C4-2B (cell line): ENCODE results near the gene GPR32.
"Not testable (repeated sequence)": the region's sequence is repeated elsewhere in the genome, so short reads cannot be mapped to it uniquely, and the experiment has no call there.

Experiments used
- H3K27ac ChIP-seq: fragments of 450-650 bp; 2 replicates; pipeline ENCODE4 v1.5.1; 2017
- ZFX ChIP-seq: fragments of 450-650 bp; IDR thresholded peaks from 2 replicates; pipeline ENCODE4 v1.6.1; 2017
- TF ChIP-seq, protein P1 (sequence below): fragments of 450-650 bp; conservative IDR thresholded peaks from 2 replicates; pipeline ENCODE4 v1.5.1; 2017; ENCODE audit warnings: mild to moderate bottlenecking

Gene GPR32

DNA sequence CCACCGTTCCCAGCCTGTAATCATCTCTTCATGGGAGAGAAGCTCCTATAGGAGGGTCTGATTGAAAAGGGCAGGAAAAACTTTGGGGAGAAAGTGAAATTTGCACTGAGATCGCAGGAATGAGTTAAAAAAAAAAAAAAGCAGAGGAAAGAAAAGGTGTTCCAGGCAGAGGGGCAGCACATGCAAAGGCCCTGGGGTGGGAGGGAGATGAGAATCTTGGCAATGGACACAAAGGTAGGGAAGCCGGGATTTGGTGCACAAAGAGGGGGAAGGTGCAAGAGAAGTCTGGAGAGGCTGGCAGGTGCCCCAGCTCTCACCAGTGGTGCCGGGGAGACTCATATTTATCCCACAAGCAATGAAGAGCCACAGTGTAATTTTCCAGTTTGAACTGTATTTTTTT lies 16.4 kb upstream of the GPR32 start:
- TF ChIP-seq ZFX, result no peak
- TF ChIP-seq, protein P1, sequence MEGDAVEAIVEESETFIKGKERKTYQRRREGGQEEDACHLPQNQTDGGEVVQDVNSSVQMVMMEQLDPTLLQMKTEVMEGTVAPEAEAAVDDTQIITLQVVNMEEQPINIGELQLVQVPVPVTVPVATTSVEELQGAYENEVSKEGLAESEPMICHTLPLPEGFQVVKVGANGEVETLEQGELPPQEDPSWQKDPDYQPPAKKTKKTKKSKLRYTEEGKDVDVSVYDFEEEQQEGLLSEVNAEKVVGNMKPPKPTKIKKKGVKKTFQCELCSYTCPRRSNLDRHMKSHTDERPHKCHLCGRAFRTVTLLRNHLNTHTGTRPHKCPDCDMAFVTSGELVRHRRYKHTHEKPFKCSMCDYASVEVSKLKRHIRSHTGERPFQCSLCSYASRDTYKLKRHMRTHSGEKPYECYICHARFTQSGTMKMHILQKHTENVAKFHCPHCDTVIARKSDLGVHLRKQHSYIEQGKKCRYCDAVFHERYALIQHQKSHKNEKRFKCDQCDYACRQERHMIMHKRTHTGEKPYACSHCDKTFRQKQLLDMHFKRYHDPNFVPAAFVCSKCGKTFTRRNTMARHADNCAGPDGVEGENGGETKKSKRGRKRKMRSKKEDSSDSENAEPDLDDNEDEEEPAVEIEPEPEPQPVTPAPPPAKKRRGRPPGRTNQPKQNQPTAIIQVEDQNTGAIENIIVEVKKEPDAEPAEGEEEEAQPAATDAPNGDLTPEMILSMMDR, result no peak
- no peak overlapping the region for H3K27ac ChIP-seq

DNA sequence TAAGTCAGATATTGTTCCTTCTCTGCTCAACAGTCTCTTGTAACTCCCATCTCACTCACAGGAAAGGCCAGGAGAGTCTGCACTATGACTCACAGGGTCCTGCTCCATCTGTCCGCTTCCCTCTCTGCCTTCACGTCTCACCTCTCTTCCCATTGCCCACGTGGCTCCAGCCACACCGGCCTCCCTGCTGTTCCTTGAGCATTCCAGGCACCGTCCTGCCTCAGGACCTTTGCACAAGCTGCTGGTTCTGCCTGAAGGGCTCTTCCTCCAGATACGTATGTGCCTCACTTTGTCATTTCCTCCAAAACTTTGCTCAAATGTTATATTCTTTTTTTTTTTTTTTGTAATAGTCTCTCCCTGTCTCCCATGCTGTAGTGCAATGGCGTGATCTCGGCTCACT lies 14.0 kb upstream of the GPR32 start:
- not testable (repeated sequence) for H3K27ac ChIP-seq

DNA sequence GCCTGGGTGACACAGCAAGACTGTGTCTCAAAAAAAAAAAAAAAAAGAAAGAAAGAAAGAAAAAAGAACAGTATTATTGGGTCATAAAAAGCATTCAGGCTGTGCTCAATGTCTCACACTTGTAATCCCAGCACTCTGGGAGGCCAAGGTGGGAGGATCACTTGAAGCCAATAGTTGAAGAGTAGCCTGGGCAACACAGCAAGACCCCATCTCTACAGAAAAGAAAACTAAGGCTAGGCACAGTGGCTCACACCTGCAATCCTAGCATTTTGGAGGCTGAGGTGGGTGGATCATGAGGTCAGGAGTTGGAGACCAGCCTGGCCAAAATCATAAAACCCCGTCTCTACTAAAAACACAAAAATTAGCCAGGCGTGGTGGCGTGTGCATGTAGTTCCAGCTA lies 12.6 kb upstream of the GPR32 start:
- H3K27ac ChIP-seq, result not testable (repeated sequence)

DNA sequence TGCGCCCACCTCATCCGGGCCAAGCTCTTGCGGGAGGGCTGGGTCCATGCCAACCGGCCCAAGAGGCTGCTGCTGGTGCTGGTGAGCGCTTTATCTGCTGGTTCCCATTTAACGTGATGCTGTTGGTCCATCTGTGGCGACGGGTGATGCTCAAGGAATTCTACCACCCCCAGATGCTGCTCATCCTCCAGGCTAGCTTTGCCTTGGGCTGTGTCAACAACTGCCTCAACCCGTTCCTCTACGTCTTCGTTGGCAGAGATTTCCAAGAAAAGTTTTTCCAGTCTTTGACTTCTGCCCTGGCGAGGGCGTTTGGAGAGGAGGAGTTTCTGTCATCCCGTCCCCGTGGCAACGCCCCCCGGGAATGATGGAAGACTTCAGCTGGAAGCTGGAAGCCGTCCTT lies 11.2 kb upstream of the GPR32 start:
- not testable (repeated sequence) for H3K27ac ChIP-seq

DNA sequence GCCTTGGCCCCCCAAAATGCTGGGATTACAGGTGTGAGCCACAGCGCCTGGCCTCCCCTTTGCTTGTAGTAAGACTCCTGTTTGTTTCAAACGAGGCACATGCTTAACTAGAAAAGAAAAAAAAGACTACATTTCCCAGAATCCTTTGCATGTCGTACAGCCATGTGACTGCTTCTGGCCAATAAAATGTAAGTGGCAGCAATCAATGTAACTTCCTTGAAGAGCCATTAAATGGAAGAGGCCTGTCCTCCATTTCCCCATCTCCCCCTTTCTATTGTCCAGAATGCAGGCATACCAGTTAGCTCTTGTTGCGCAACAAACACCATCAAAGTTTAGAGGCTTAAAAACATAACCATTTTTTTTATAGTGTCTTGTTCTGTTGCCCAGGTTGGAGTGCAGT lies 10.4 kb upstream of the GPR32 start:
- TF ChIP-seq, protein P1, result no peak
- TF ChIP-seq ZFX, result no peak
- H3K27ac ChIP-seq, result no peak overlapping the region

DNA sequence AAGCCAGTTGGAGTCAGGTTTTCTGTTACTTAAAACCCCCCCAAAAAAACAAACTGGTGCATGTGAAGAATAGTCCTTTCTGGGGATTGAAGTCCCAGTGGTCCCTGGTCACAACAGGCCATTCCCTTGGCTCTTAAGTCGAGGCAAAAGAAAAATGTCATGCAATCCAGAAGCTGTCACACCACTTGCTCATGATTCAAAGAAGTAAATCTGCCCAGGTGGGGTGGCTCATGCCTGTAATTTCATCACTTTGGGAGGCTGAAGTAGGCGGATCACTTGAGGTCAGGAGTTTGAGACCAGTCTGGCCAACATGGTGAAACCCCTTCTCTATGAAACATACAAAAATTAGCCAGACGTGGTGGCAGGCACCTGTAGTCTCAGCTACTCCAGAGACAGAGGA lies 8.8 kb upstream of the GPR32 start:
- not testable (repeated sequence) for H3K27ac ChIP-seq

DNA sequence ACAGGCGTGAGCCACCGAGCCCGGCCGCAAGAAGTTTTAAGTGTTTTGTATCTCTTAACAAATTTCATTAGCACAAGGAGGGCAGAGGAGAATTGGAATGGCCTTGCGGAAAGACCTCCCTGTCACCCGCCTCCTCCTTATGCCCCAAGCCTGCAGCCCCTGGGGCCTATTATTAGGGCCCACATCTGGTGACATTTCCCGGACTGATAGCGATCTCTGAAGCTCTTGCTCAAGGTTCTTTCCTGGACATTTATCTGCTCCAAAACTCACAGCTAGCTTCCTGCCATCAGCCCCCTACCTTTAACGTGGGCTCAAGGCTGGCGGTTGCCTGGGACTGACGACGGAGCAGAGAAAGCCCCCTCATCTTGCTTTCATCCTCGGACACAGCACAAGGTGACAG lies 6.7 kb upstream of the GPR32 start:
- H3K27ac ChIP-seq, result not testable (repeated sequence)

DNA sequence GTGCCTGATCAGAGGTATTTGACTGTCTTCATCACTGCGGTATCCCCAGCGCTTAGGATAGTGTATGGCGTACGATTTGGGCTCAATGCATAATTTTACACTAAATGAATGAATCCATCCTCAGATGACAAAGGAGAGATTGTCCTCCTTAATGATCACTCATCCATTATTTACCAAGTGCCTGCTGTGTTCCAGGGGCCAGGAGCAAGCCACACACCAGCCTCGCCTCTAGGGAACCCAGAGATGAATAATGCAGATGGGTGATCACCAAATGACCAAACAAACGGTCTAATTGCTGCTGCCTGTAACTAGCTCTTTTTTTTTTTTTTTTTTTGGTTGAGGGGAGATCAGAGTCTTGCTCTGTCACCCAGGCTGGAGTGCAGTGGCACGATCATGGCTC lies 5.9 kb upstream of the GPR32 start:
- H3K27ac ChIP-seq, result no peak overlapping the region
- TF ChIP-seq, protein P1, result no peak
- TF ChIP-seq ZFX, result no peak

DNA sequence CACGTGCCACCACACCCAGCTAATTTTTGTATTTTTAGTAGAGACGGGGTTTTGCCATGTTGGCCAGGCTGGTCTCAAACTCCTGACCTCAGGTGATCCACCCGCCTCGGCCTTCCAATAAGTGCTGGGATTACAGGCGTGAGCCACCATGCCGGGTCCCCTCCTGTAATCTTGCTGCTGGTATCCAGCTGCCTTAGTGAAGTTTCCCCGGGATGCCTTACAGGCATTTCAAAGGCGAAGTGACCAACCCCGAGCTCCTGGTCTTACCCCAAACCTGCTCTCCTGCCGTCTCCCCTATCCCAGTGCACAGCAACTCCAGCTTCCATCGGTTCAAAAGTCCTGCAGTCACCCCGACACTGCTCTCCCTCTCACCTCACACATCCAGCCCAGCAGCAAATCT lies 3.5 kb upstream of the GPR32 start:
- H3K27ac ChIP-seq, result not testable (repeated sequence)

DNA sequence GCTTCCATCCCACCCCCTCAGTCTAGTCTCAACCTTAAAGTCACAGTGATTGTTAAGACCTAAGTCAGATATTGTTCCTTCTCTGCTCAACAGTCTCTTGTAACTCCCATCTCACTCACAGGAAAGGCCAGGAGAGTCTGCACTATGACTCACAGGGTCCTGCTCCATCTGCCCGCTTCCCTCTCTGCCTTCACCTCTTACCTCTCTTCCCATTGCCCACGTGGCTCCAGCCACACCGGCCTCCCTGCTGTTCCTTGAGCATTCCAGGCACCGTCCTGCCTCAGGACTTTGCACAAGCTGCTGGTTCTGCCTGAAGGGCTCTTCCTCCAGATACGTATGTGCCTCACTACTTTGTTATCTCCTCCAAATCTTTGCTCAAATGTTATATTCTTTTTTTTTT lies 3.0 kb upstream of the GPR32 start:
- not testable (repeated sequence) for H3K27ac ChIP-seq

DNA sequence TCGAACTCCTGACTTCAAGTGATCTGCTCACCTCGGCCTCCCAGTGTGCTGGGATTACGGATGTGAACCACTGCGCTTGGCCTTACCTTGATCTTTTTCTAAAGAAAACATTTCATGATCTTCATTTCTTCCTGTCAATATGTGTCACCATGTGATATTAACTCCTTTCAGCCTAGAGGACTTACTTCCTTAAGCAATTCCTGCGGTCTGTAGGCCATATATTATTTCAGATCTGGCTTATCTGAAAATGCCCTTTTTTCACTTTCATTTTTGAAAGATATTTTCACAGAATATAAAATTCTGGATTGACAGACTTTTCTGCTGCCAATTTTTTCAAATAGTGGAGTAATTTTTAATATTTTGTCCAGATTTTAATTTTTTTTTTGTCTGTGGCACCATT lies 2.0 kb upstream of the GPR32 start:
- no peak overlapping the region for H3K27ac ChIP-seq
- TF ChIP-seq ZFX, result no peak
- TF ChIP-seq, protein P1, result no peak

DNA sequence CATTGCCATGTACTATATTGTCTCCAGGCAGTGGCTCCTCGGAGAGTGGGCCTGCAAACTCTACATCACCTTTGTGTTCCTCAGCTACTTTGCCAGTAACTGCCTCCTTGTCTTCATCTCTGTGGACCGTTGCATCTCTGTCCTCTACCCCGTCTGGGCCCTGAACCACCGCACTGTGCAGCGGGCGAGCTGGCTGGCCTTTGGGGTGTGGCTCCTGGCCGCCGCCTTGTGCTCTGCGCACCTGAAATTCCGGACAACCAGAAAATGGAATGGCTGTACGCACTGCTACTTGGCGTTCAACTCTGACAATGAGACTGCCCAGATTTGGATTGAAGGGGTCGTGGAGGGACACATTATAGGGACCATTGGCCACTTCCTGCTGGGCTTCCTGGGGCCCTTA lies 624 bp downstream of the GPR32 start:
- no peak overlapping the region for H3K27ac ChIP-seq
- TF ChIP-seq ZFX, result no peak
- TF ChIP-seq, protein P1, result no peak
